ENCODE measurements around the gene CHI3L2.

GRCh38 chr1:111242805-111243523, 15.5 kb downstream of the CHI3L2 start:
- TF ChIP-seq POLR2A (conservative IDR thresholded peaks at IDR 0.05) (no peak), JUN (IDR thresholded peaks at IDR 0.05; ENCODE audit: borderline replicate concordance, low read depth, low read length) (no peak), JUN (CRISPR knock-in tag; IDR thresholded peaks at IDR 0.05; ENCODE audit: borderline replicate concordance) (no peak), CTCF (IDR thresholded peaks at IDR 0.05 in 2 of 3, conservative IDR thresholded peaks at IDR 0.05 in 1 of 3; ENCODE audit: insufficient read depth in 2 of 3, low read depth in 1 of 3, low read length in 3 of 3) (no peak), CREM (IDR thresholded peaks at IDR 0.05; ENCODE audit: low read depth) (no peak), POLR2AphosphoS2 (IDR thresholded peaks at IDR 0.05; ENCODE audit: low read length) (no peak), EGR1 (conservative IDR thresholded peaks at IDR 0.05) (no peak), NR2C2 (CRISPR knock-in tag; IDR thresholded peaks at IDR 0.05) (no peak), NR2C2 (tag; IDR thresholded peaks at IDR 0.05) (no peak), FOXJ3 (CRISPR knock-in tag; IDR thresholded peaks at IDR 0.05) (no peak), FOSL1 (tag; conservative IDR thresholded peaks at IDR 0.05) (no peak), RNF219 (CRISPR knock-in tag; IDR thresholded peaks at IDR 0.05) (no peak), FOXA3 (CRISPR knock-in tag; conservative IDR thresholded peaks at IDR 0.05 in 1 of 2, IDR thresholded peaks at IDR 0.05 in 1 of 2) (no peak), NCOA1 (IDR thresholded peaks at IDR 0.05; ENCODE audit: low read depth) (no peak)
